ENCODE data around the gene NCKIPSD.

GRCh38 chr3:48696601-48697000 is 10.9 kb upstream of the NCKIPSD start:
- no peak for TF ChIP-seq CTCF (conservative IDR thresholded peaks at IDR 0.05 in 1 of 2, IDR thresholded peaks at IDR 0.05 in 1 of 2; ENCODE audit: extremely low read depth in 1 of 2, insufficient read depth in 1 of 2, low read depth in 1 of 2, low read length in 2 of 2)
- TF ChIP-seq EZH2 (IDR thresholded peaks at IDR 0.05; ENCODE audit: borderline replicate concordance, low read length) = no peak

All from mammary epithelial cell (primary cell).